HEK293 (cell line): ENCODE data around the gene KBTBD13.

ENCODE experiments used
- CTCF ChIA-PET: fragments of 350-600 bp; formaldehyde crosslinking; extraction: SDS; loops from one replicate; lab custom pipeline; 2021; ENCODE audit warnings: antibody characterized with exemption; lab: Yijun Ruan, JAX
- POLR2A ChIA-PET: fragments of 300-600 bp; formaldehyde crosslinking; extraction: SDS; loops from one replicate; lab custom pipeline; 2020; ENCODE audit warnings: antibody characterized with exemption, inconsistent platforms; lab: Yijun Ruan, JAX
- H3K27ac ChIP-seq: fragments of 200-500 bp; sonication (Bioruptor generic); 2 replicates; pipeline ENCODE4 v1.5.1; 2014; ENCODE audit warnings: low read depth, low read length, control low read depth, inconsistent platforms; ENCODE audit errors: extremely low read depth
- H3K36me3 ChIP-seq, 2 experiments: fragments of 200-500 bp in 1 of 2; sonication (Bioruptor generic) in 1 of 2; 1 replicate in 1 of 2; 2 replicates in 1 of 2; pipeline ENCODE4 v1.5.1; 2014 to 2017; ENCODE audit warnings: inconsistent platforms in 2 of 2, low read length in 2 of 2; ENCODE audit not compliant: control insufficient read depth in 2 of 2, insufficient read depth in 1 of 2
- H3K4me1 ChIP-seq: fragments of 200-500 bp; sonication (Bioruptor generic); 2 replicates; pipeline ENCODE4 v1.5.1; 2014; ENCODE audit warnings: mild to moderate bottlenecking, low read length, inconsistent platforms; ENCODE audit not compliant: control insufficient read depth, insufficient read depth
- H3K4me3 ChIP-seq: 2 replicates; pipeline ENCODE4 v1.5.1; 2011; ENCODE audit warnings: low read depth, mild to moderate bottlenecking, control low read depth, low read length, moderate library complexity
- H3K9me3 ChIP-seq: fragments of 200-500 bp; sonication (Bioruptor generic); 2 replicates; pipeline ENCODE4 v1.5.1; 2014; ENCODE audit warnings: low read depth, low read length, inconsistent platforms; ENCODE audit not compliant: control insufficient read depth, insufficient read depth
- BCL11A ChIP-seq: fragments of 450-650 bp; formaldehyde crosslinking; IDR thresholded peaks from 2 replicates; pipeline ENCODE4 v1.5.1; 2016; ENCODE audit warnings: low read depth, missing biosample characterization, missing genetic modification characterization
- GLI2 ChIP-seq: fragments of 450-650 bp; formaldehyde crosslinking; IDR thresholded peaks from 2 replicates; pipeline ENCODE4; 2017; ENCODE audit warnings: missing biosample characterization, missing genetic modification characterization, low read depth, borderline replicate concordance
- GLI4 ChIP-seq: fragments of 450-650 bp; formaldehyde crosslinking; IDR thresholded peaks from 2 replicates; pipeline ENCODE4 v1.5.1; 2016; ENCODE audit warnings: missing biosample characterization, missing genetic modification characterization
- GLIS1 ChIP-seq: fragments of 450-650 bp; formaldehyde crosslinking; IDR thresholded peaks from 2 replicates; pipeline ENCODE4 v1.5.1; 2016; ENCODE audit warnings: missing biosample characterization, missing genetic modification characterization
- IKZF3 ChIP-seq: fragments of 450-650 bp; IDR thresholded peaks from 2 replicates; pipeline ENCODE4 v1.5.0; 2018; ENCODE audit warnings: missing biosample characterization, mild to moderate bottlenecking, missing genetic modification characterization, moderate library complexity
- MEIS1 ChIP-seq: sonication (generic); formaldehyde crosslinking; IDR thresholded peaks from 2 replicates; pipeline ENCODE4 v1.8.1; 2022; ENCODE audit warnings: missing genetic modification reagents, mild to moderate bottlenecking, borderline replicate concordance
- OSR2 ChIP-seq: fragments of 450-650 bp; formaldehyde crosslinking; IDR thresholded peaks from 2 replicates; pipeline ENCODE4 v1.5.1; 2016; ENCODE audit warnings: missing biosample characterization, missing genetic modification characterization
- SP3 ChIP-seq: fragments of 450-650 bp; formaldehyde crosslinking; IDR thresholded peaks from 2 replicates; pipeline ENCODE4 v1.5.1; 2016; ENCODE audit warnings: missing biosample characterization, missing genetic modification characterization
- ZBTB10 ChIP-seq: fragments of 450-650 bp; formaldehyde crosslinking; IDR thresholded peaks from 2 replicates; pipeline ENCODE4 v1.5.1; 2016; ENCODE audit warnings: missing biosample characterization, missing genetic modification characterization
- ZFP37 ChIP-seq: fragments of 450-650 bp; formaldehyde crosslinking; IDR thresholded peaks from 2 replicates; pipeline ENCODE4 v1.5.1; 2016; ENCODE audit warnings: missing biosample characterization, missing genetic modification characterization
- ZIC2 ChIP-seq: fragments of 450-650 bp; formaldehyde crosslinking; IDR thresholded peaks from 2 replicates; pipeline ENCODE4 v1.5.1; 2016; ENCODE audit warnings: missing biosample characterization, missing genetic modification characterization
- ZNF121 ChIP-seq: fragments of 450-650 bp; formaldehyde crosslinking; IDR thresholded peaks from 2 replicates; pipeline ENCODE4 v1.5.1; 2016; ENCODE audit warnings: missing biosample characterization, missing genetic modification characterization
- ZNF133 ChIP-seq: fragments of 450-650 bp; formaldehyde crosslinking; IDR thresholded peaks from 2 replicates; pipeline ENCODE4 v1.5.1; 2016; ENCODE audit warnings: missing biosample characterization, missing genetic modification characterization
- ZNF19 ChIP-seq: fragments of 450-650 bp; formaldehyde crosslinking; IDR thresholded peaks from 2 replicates; pipeline ENCODE4; 2016; ENCODE audit warnings: missing biosample characterization, missing genetic modification characterization, low read depth
- ZNF274 ChIP-seq, 2 experiments: fragments of 200-500 bp in 1 of 2; fragments of 450-650 bp in 1 of 2; sonication (Bioruptor generic) in 1 of 2; formaldehyde crosslinking in 1 of 2; IDR thresholded peaks; 2 replicates each; pipeline versions ENCODE4 v1.5.1 to v1.6.1; 2014 to 2016; ENCODE audit warnings: borderline replicate concordance in 1 of 2, inconsistent platforms in 1 of 2, low read length in 1 of 2, missing biosample characterization in 1 of 2, missing genetic modification characterization in 1 of 2
- ZNF366 ChIP-seq: fragments of 450-650 bp; formaldehyde crosslinking; conservative IDR thresholded peaks from 2 replicates; pipeline ENCODE4 v1.5.1; 2016; ENCODE audit warnings: missing biosample characterization, missing genetic modification characterization
- ZNF423 ChIP-seq: fragments of 450-650 bp; formaldehyde crosslinking; IDR thresholded peaks from 2 replicates; pipeline ENCODE4 v1.5.1; 2016; ENCODE audit warnings: missing biosample characterization, missing genetic modification characterization
- ZNF449 ChIP-seq: fragments of 450-650 bp; formaldehyde crosslinking; IDR thresholded peaks from 2 replicates; pipeline ENCODE4 v1.5.1; 2017; ENCODE audit warnings: missing biosample characterization, mild to moderate bottlenecking, missing genetic modification characterization, moderate library complexity
- ZNF580 ChIP-seq: fragments of 450-650 bp; formaldehyde crosslinking; IDR thresholded peaks from 2 replicates; pipeline ENCODE4 v1.5.1; 2016; ENCODE audit warnings: missing biosample characterization, missing genetic modification characterization
- ZNF658 ChIP-seq: fragments of 450-650 bp; formaldehyde crosslinking; IDR thresholded peaks from 2 replicates; pipeline ENCODE4; 2016; ENCODE audit warnings: missing biosample characterization, missing genetic modification characterization
- ZNF792 ChIP-seq: fragments of 450-650 bp; formaldehyde crosslinking; IDR thresholded peaks from 2 replicates; pipeline ENCODE4 v1.5.1; 2016; ENCODE audit warnings: missing biosample characterization, missing genetic modification characterization

Gene KBTBD13

GRCh38 chr15:65096481-65097385 is 20.2 kb downstream of the KBTBD13 start:
- ChIA-PET POLR2A (no interaction called here), CTCF (interaction anchor here (1.2 kb wide), 1 partner anchor 42 kb away, joined by 3 read pairs; no protein-coding TSS in a partner anchor)
- H3K36me3 ChIP-seq: peaks cover 0 to 39% of the 10 kb centered on the region in 2 experiments; a peak in 2 of 3 replicates
- H3K27ac ChIP-seq: no peak overlapping the region
- H3K4me1 ChIP-seq: no peaks in the 10 kb centered on the region
- no peak for TF ChIP-seq ZNF121 (tag by site-specific recombination)
- peak; percentile 86 for TF ChIP-seq ZIC2
- TF ChIP-seq GLIS1 (tag by site-specific recombination): peak; percentile 100
- H3K4me3 ChIP-seq: no peak overlapping the region
- no peaks in the 10 kb centered on the region for H3K9me3 ChIP-seq

GRCh38 chr15:65097651-65098263 is 21.2 kb downstream of the KBTBD13 start:
- Histone ChIP-seq H3K9me3 (no peaks in the 10 kb centered on the region), H3K4me1 (no peaks in the 10 kb centered on the region), H3K36me3 (peaks cover 0 to 39% of the 10 kb centered on the region in 2 experiments; a peak in 2 of 3 replicates), H3K4me3 (no peak overlapping the region)
- CTCF ChIA-PET: interaction anchor here (1.2 kb wide), 1 partner anchor 43 kb away, joined by 3 read pairs; no protein-coding TSS in a partner anchor
- TF ChIP-seq ZNF133 (tag by site-specific recombination): no peak
- TF ChIP-seq OSR2 (tag by site-specific recombination): no peak
- no peak for TF ChIP-seq ZNF449
- no peak for TF ChIP-seq ZNF658 (tag by site-specific recombination)
- TF ChIP-seq ZBTB10 (tag by site-specific recombination): no peak
- TF ChIP-seq ZFP37 (tag by site-specific recombination): no peak
- no peak for TF ChIP-seq ZNF580 (tag by site-specific recombination)
- no peak for TF ChIP-seq ZNF423 (tag by site-specific recombination)
- TF ChIP-seq BCL11A: no peak
- TF ChIP-seq ZNF792 (tag by site-specific recombination): no peak
- no peak for TF ChIP-seq GLIS1 (tag by site-specific recombination)
- no peak for TF ChIP-seq ZNF19 (tag by site-specific recombination)
- TF ChIP-seq MEIS1: no peak
- no peak for TF ChIP-seq GLI4 (tag by site-specific recombination)
- TF ChIP-seq GLI2 (tag by site-specific recombination): no peak
- no peak for TF ChIP-seq ZNF366 (tag by site-specific recombination)
- TF ChIP-seq IKZF3 (tag by site-specific recombination): no peak
- TF ChIP-seq SP3 (tag by site-specific recombination): no peak
- TF ChIP-seq ZNF274 (IDR thresholded peaks at IDR 0.05; ENCODE audit: low read length): no peak
- no peak for TF ChIP-seq ZNF274 (tag by site-specific recombination; IDR thresholded peaks at IDR 0.05; ENCODE audit: borderline replicate concordance)
- TF ChIP-seq, all 188 proteins: peak for 0
- no peak overlapping the region for H3K27ac ChIP-seq
- POLR2A ChIA-PET: no interaction called here
